Loucy (cell line): ENCODE data around the gene HSPG2.

Experiments used
- H2AFZ ChIP-seq: fragments of 200-600 bp; sonication (generic); 2 replicates; pipeline ENCODE4 v1.6.0; 2016; ENCODE audit warnings: antibody characterized with exemption, mild to moderate bottlenecking, low read length, moderate library complexity
- H3F3A ChIP-seq: fragments of 200-600 bp; 2 replicates; pipeline ENCODE4 v1.6.0; 2016; ENCODE audit warnings: antibody characterized with exemption, low read depth, mild to moderate bottlenecking
- H3K27me3 ChIP-seq: fragments of 200-600 bp; sonication (generic); 2 replicates; pipeline ENCODE4 v1.6.1; 2014; ENCODE audit warnings: low read length, mild to moderate bottlenecking; ENCODE audit not compliant: insufficient read depth, poor library complexity, severe bottlenecking
- H3K36me3 ChIP-seq: fragments of 200-600 bp; sonication (generic); 2 replicates; pipeline ENCODE4 v1.6.1; 2016; ENCODE audit warnings: low read length; ENCODE audit not compliant: insufficient read depth
- H3K4me1 ChIP-seq: fragments of 200-600 bp; sonication (generic); 2 replicates; pipeline ENCODE4 v1.5.1; 2014; ENCODE audit warnings: low read length, mild to moderate bottlenecking; ENCODE audit not compliant: insufficient read depth, poor library complexity, severe bottlenecking
- H3K4me2 ChIP-seq: fragments of 200-600 bp; sonication (generic); 2 replicates; pipeline ENCODE4 v1.6.0; 2014; ENCODE audit warnings: antibody characterized with exemption, low read length, low read depth, mild to moderate bottlenecking; ENCODE audit not compliant: poor library complexity, severe bottlenecking
- H3K4me3 ChIP-seq: fragments of 200-600 bp; sonication (generic); 2 replicates; pipeline ENCODE4 v1.5.1; 2014; ENCODE audit warnings: low read length, mild to moderate bottlenecking, mixed read lengths; ENCODE audit not compliant: poor library complexity, severe bottlenecking
- H3K79me2 ChIP-seq: fragments of 200-600 bp; sonication (generic); 2 replicates; pipeline ENCODE4 v1.6.1; 2014; ENCODE audit warnings: low read length; ENCODE audit not compliant: insufficient read depth
- H3K9ac ChIP-seq: fragments of 200-600 bp; sonication (generic); 2 replicates; pipeline ENCODE4 v1.6.0; 2014; ENCODE audit warnings: mild to moderate bottlenecking, low read depth, low read length, moderate library complexity; ENCODE audit not compliant: poor library complexity, severe bottlenecking
- H3K9me2 ChIP-seq: fragments of 200-600 bp; sonication (generic); replicated peaks from 2 replicates; pipeline ENCODE4 v1.6.1; 2016; ENCODE audit warnings: low read depth, low read length, mixed read lengths
- H3K9me3 ChIP-seq: fragments of 200-600 bp; sonication (generic); 2 replicates; pipeline ENCODE4 v1.6.1; 2014; ENCODE audit warnings: mild to moderate bottlenecking, antibody characterized with exemption, low read length, low read depth; ENCODE audit not compliant: insufficient read depth
- H4K20me1 ChIP-seq: fragments of 200-600 bp; sonication (generic); 2 replicates; pipeline ENCODE4 v1.6.0; 2014; ENCODE audit warnings: antibody characterized with exemption, low read length, mild to moderate bottlenecking; ENCODE audit not compliant: insufficient read depth, poor library complexity, severe bottlenecking
- EZH2phosphoT487 ChIP-seq: fragments of 200-600 bp; IDR thresholded peaks from 2 replicates; pipeline ENCODE4 v1.6.1; 2018; ENCODE audit warnings: antibody characterized with exemption, mild to moderate bottlenecking, moderate library complexity, borderline replicate concordance
- TF ChIP-seq, protein P1 (sequence below): fragments of 200-600 bp; sonication (generic); conservative IDR thresholded peaks from 2 replicates; pipeline ENCODE4 v1.5.1; 2014; ENCODE audit warnings: mild to moderate bottlenecking, antibody characterized with exemption, low read length

The HSPG2 gene

DNA sequence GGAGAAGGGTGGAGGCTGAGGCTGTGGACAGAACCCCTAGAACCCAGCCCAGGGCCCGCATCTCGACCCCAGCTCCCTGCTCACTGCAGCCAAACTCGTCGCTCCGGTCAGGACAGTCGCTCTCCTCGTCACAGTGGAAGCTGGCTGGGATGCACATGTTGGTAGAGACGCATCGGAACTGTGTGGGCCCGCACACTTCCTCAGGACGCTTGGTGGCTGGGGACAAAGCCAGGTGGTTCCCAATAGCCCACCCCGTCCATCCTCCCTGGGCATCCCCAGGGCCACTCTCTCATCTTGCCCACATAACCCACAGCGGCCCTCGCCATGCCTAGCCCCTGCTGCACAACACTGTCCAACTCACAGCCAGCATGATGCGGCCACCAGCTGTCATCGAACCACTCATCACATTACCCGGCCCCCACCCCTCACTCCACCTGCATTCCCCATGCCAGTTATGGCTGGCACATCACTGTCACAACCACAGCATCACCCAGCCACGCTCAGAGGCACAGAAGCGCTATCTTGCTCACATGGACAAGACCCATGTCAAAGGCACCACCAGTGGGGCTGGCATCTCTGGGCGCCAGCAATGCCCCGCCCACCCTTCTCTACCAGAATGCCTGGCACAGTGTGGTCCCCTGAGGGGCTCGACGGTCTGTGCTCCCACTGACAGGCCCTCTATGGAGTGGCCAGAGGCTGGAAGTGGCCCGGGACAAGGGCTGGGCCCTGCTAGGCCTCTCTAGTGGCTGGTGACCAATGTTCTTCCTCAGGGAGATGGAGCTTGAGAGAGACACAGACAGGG is 51.7 kb downstream of the HSPG2 start:
- Histone ChIP-seq H3K9me3 (no peaks in the 10 kb centered on the region), H4K20me1 (no peaks in the 10 kb centered on the region), H3K9me2 (no peaks in the 10 kb centered on the region), H3K4me1 (no peaks in the 10 kb centered on the region), H3K79me2 (no peaks in the 10 kb centered on the region), H3K4me2 (no peak overlapping the region), H2AFZ (no peak overlapping the region), H3K4me3 (no peak overlapping the region), H3K36me3 (no peaks in the 10 kb centered on the region), H3K9ac (no peak overlapping the region), H3K27me3 (no peaks in the 10 kb centered on the region), H3F3A (no peaks in the 10 kb centered on the region)
- TF ChIP-seq, protein P1, sequence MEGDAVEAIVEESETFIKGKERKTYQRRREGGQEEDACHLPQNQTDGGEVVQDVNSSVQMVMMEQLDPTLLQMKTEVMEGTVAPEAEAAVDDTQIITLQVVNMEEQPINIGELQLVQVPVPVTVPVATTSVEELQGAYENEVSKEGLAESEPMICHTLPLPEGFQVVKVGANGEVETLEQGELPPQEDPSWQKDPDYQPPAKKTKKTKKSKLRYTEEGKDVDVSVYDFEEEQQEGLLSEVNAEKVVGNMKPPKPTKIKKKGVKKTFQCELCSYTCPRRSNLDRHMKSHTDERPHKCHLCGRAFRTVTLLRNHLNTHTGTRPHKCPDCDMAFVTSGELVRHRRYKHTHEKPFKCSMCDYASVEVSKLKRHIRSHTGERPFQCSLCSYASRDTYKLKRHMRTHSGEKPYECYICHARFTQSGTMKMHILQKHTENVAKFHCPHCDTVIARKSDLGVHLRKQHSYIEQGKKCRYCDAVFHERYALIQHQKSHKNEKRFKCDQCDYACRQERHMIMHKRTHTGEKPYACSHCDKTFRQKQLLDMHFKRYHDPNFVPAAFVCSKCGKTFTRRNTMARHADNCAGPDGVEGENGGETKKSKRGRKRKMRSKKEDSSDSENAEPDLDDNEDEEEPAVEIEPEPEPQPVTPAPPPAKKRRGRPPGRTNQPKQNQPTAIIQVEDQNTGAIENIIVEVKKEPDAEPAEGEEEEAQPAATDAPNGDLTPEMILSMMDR = no peak
- TF ChIP-seq EZH2phosphoT487 = no peak

DNA sequence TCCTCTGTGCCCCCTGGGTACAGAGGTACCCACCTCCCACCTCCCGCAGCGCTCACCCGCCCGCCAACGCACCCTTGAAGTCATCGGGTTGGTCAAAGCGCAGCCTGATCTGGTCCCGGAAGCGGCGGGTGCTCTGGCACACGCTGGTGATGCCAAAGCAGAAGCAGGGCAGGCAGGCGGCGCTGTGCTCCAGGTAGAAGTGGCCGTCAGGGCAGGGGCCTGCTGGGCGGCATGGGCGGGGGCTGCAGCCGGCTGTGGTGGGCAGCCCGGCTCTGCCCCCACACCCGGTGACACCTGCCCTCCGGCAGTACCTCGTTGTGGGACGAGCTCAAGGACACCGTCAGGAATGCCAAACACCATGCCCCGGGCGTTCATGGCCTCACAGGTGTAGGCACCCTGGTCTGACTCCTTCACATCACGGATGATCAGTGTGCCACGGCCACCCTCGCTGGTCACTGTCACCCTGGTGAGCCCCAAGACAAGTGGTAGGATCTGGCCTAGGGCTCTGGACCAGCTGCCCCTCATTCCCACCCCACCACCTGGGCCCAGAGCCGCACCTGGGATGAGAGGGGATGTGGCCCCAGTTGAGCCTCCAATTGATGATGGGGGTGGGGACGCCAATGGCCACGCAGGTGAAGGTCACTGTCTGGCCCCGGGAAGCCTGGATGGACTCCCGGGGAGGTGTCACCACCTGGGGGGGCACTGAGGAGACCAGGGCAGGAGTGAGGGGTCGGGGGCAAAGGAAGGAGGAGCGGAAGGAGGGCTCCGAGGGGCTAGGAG is 52.5 kb downstream of the HSPG2 start:
- no peak overlapping the region for H3K9ac ChIP-seq
- H4K20me1 ChIP-seq = no peaks in the 10 kb centered on the region
- no peaks in the 10 kb centered on the region for H3K4me1 ChIP-seq
- H3F3A ChIP-seq = no peaks in the 10 kb centered on the region
- TF ChIP-seq, protein P1 = no peak
- no peak for TF ChIP-seq EZH2phosphoT487
- H3K27me3 ChIP-seq = no peaks in the 10 kb centered on the region
- no peak overlapping the region for H3K4me3 ChIP-seq
- H3K79me2 ChIP-seq = no peaks in the 10 kb centered on the region
- no peaks in the 10 kb centered on the region for H3K36me3 ChIP-seq
- H3K9me2 ChIP-seq = no peaks in the 10 kb centered on the region
- H3K9me3 ChIP-seq = no peaks in the 10 kb centered on the region
- no peak overlapping the region for H2AFZ ChIP-seq
- no peak overlapping the region for H3K4me2 ChIP-seq

DNA sequence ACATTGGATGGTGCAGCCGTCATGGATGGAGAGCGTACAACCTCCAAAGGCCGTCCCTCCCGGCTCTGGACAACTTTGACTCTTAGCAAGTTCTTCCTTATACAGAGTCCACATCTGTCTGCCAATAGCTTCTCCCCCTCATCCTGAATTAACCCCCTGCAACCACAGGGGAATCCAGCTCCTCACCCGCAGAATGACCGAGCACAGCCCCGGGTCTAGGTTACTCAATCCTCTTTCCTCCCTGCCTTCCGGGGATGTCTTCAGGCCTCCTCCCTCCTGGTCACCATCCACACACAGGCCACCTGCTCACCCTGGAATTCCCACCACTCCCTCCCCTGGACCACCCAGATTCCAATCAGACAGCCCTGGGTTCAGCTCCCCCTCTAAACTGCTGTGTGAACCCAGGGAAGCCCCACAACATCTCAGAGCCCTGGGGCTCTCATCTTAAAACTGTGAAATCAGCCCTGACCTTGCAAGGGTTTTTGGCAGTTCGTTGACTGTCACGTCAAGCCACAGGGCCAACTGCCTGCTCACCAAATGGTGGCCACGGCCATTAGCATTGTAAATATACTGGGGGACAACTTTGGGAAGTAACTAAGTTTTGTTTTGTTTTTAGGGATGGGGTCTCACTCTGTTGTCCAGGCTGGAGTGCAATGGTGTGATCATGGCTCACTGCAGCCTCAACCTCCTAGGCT is 54.2 kb downstream of the HSPG2 start:
- no peak overlapping the region for H3K9ac ChIP-seq
- H4K20me1 ChIP-seq = no peaks in the 10 kb centered on the region
- no peaks in the 10 kb centered on the region for H3K9me3 ChIP-seq
- H2AFZ ChIP-seq = no peak overlapping the region
- H3K4me1 ChIP-seq = no peaks in the 10 kb centered on the region
- no peak overlapping the region for H3K4me2 ChIP-seq
- H3K27me3 ChIP-seq = no peaks in the 10 kb centered on the region
- H3K4me3 ChIP-seq = no peak overlapping the region
- no peaks in the 10 kb centered on the region for H3F3A ChIP-seq
- H3K79me2 ChIP-seq = no peaks in the 10 kb centered on the region
- TF ChIP-seq, protein P1 = no peak
- no peak for TF ChIP-seq EZH2phosphoT487
- no peaks in the 10 kb centered on the region for H3K36me3 ChIP-seq
- no peaks in the 10 kb centered on the region for H3K9me2 ChIP-seq
